Measurements from ENCODE around the gene RNF4.

DNA sequence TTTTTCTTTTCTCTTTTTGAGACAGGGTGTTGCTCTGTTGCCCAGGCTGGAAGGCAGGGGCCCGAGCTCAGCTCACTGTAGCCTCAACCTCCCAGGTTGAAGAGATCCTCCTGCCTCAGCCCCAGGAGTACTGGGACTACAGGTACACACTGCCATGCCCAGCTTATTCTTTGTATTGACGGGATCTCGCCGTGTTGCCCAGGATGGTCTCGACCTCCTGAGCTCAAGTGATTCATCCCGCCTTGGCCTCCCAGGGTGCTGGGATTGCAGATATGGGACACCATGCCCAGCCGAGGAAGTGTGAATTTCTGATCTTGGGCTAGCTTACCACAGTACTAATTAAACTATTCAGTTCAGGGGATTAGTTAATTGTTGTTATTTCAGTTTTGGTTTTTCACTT, 38.9 kb downstream of the RNF4 start:
- TF ChIP-seq, protein P1, sequence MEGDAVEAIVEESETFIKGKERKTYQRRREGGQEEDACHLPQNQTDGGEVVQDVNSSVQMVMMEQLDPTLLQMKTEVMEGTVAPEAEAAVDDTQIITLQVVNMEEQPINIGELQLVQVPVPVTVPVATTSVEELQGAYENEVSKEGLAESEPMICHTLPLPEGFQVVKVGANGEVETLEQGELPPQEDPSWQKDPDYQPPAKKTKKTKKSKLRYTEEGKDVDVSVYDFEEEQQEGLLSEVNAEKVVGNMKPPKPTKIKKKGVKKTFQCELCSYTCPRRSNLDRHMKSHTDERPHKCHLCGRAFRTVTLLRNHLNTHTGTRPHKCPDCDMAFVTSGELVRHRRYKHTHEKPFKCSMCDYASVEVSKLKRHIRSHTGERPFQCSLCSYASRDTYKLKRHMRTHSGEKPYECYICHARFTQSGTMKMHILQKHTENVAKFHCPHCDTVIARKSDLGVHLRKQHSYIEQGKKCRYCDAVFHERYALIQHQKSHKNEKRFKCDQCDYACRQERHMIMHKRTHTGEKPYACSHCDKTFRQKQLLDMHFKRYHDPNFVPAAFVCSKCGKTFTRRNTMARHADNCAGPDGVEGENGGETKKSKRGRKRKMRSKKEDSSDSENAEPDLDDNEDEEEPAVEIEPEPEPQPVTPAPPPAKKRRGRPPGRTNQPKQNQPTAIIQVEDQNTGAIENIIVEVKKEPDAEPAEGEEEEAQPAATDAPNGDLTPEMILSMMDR (IDR thresholded peaks at IDR 0.05) = no peak
- no peak for TF ChIP-seq ZFX (IDR thresholded peaks at IDR 0.05; ENCODE audit: borderline replicate concordance)
